K562 (cell line): ENCODE results near the gene P2RY8. TPM values are rescaled to one million over a fixed set of nuclear protein-coding genes. Genes with fewer than 3 reads are reported as not detected.
A peak's percentile ranks its signal among the peaks of the same experiment; 100 is the strongest.
"Not testable (repeated sequence)": the region's sequence is repeated elsewhere in the genome, so short reads cannot be mapped to it uniquely, and the experiment has no call there.

Experiments
- ATAC-seq: fragments of 200-7000 bp; cut with Tn5 transposase; 3 replicates; pipeline ENCODE4 v1.9.1; 2020; ENCODE audit warnings: moderate library complexity
- BruUV-seq: library from RNA; stranded (reverse); fragments of 400-500 nt; replicated peaks from 2 replicates; lab custom pipeline; 2021; lab: Mats Ljungman, UMichigan
- CTCF ChIA-PET: fragments of 300-600 bp; formaldehyde crosslinking; extraction: SDS; loops from one replicate; lab custom pipeline; 2021; ENCODE audit warnings: low intra/inter-chr PET ratio; lab: Yijun Ruan, JAX
- POLR2A ChIA-PET: fragments of 300-600, 350-650 bp; sonication (Branson Sonifier 250); formaldehyde crosslinking; extraction: SDS; loops from one replicate; lab custom pipeline; 2021; ENCODE audit warnings: antibody characterized with exemption, inconsistent platforms; lab: Yijun Ruan, JAX
- DNase-seq, 4 experiments: peaks; one replicate each; pipeline versions ENCODE4 v3.0.0 to v3.0.0-alpha.2; 2011 to 2018; ENCODE audit warnings: low spot score in 3 of 4, mixed read lengths in 3 of 4; ENCODE audit errors: extremely low read depth in 1 of 4
- FAIRE-seq: peaks from 2 replicates; lab custom pipeline; 2011; peaks lifted over from hg19 to GRCh38; lab: Jason Lieb, UNC
- H2AFZ ChIP-seq: 2 replicates; pipeline ENCODE4 v1.6.0; 2011; ENCODE audit warnings: low read depth, low read length, control low read depth, inconsistent platforms
- H3K27ac ChIP-seq: fragments of 200-600 bp; 3 replicates; pipeline ENCODE4 v1.8.0; 2011; ENCODE audit warnings: low read depth, mild to moderate bottlenecking, control low read depth, inconsistent platforms, low read length, moderate library complexity, mixed read lengths; ENCODE audit errors: extremely low read depth
- H3K27me3 ChIP-seq, 2 experiments: fragments of 300-600 bp in 1 of 2; 2 replicates in 1 of 2; 3 replicates in 1 of 2; pipeline versions ENCODE4 v1.6.0 to v1.8.0; 2011; ENCODE audit warnings: inconsistent platforms in 2 of 2, low read length in 2 of 2, mild to moderate bottlenecking in 1 of 2, mixed read lengths in 1 of 2, moderate library complexity in 1 of 2; ENCODE audit not compliant: control insufficient read depth in 2 of 2, insufficient read depth in 2 of 2
- H3K36me3 ChIP-seq: fragments of 300-600 bp; 3 replicates; pipeline ENCODE4 v1.8.0; 2011; ENCODE audit warnings: mild to moderate bottlenecking, low read length, inconsistent platforms; ENCODE audit not compliant: control insufficient read depth, insufficient read depth
- H3K4me1 ChIP-seq, 2 experiments: fragments of 200-600 bp in 1 of 2; replicated peaks in 1 of 2; 2 replicates in 1 of 2; 3 replicates in 1 of 2; pipeline versions ENCODE4 v1.5.1 to v1.8.0; 2011; ENCODE audit warnings: inconsistent platforms in 2 of 2, low read length in 2 of 2, mild to moderate bottlenecking in 1 of 2, mixed read lengths in 1 of 2, moderate library complexity in 1 of 2; ENCODE audit not compliant: control insufficient read depth in 2 of 2, insufficient read depth in 2 of 2
- H3K4me2 ChIP-seq: 2 replicates; pipeline ENCODE4 v1.6.1; 2011; ENCODE audit warnings: low read length, control low read depth, inconsistent platforms, mixed read lengths; ENCODE audit not compliant: insufficient read depth
- H3K4me3 ChIP-seq: fragments of 200-600 bp; sonication (generic), shearing (Covaris generic); 2 replicates; pipeline ENCODE4 v1.5.1; 2016; ENCODE audit warnings: control low read depth, inconsistent platforms
- H3K79me2 ChIP-seq: fragments of 200-600 bp; 3 replicates; pipeline ENCODE4 v1.8.0; 2011; ENCODE audit warnings: low read length, inconsistent platforms; ENCODE audit not compliant: control insufficient read depth, insufficient read depth
- H3K9ac ChIP-seq, 2 experiments: 2 replicates each; pipeline versions ENCODE4 v1.6.0 to v1.6.1; 2011; ENCODE audit warnings: low read depth in 2 of 2, low read length in 2 of 2, control low read depth in 1 of 2, inconsistent platforms in 1 of 2, mild to moderate bottlenecking in 1 of 2, mixed read lengths in 1 of 2; ENCODE audit not compliant: insufficient read depth in 1 of 2
- H3K9me1 ChIP-seq: one replicate; pipeline ENCODE4 v1.6.0; 2011; ENCODE audit warnings: inconsistent platforms, mild to moderate bottlenecking, low read length, moderate library complexity; ENCODE audit not compliant: control insufficient read depth, insufficient read depth
- H3K9me3 ChIP-seq: replicated peaks from 2 replicates; pipeline ENCODE4 v1.5.1; 2011; ENCODE audit warnings: low read depth, low read length, inconsistent platforms; ENCODE audit not compliant: control insufficient read depth, insufficient read depth
- H4K20me1 ChIP-seq: replicated peaks from 2 replicates; pipeline ENCODE4 v1.6.1; 2011; ENCODE audit warnings: low read length, inconsistent platforms, mixed read lengths; ENCODE audit not compliant: control insufficient read depth, insufficient read depth
- ZNF24 ChIP-seq: fragments of 450-650 bp; IDR thresholded peaks from 2 replicates; pipeline ENCODE4 v1.6.1; 2016
- ZNF518B ChIP-seq: fragments of 250-450 bp; sonication (Bioruptor Pico); IDR thresholded peaks from 2 replicates; pipeline ENCODE4 v1.5.0; 2021; ENCODE audit warnings: mild to moderate bottlenecking, moderate library complexity
- WGBS: fragments of 100-300 bp; shearing (Covaris generic); methylation state at CpG from one replicate; pipeline ENCODE4 v1.1.6; 2016; ENCODE audit warnings: low coverage, mixed read lengths; ENCODE audit not compliant: insufficient coverage; ENCODE audit errors: missing lambda C conversion rate; 5-methylcytosine and 5-hydroxymethylcytosine counted together
- in situ Hi-C: fragments of 300-500 bp; cut with MboI; formaldehyde crosslinking; loops from 4 replicates; pipeline ENCODE4 v1.15.0; 2018; ENCODE audit warnings: inconsistent platforms, mixed read lengths
- intact Hi-C: fragments of 100-400 bp; cut with micrococcal nuclease; formaldehyde crosslinking; loops from 2 replicates; pipeline ENCODE4 v1.14.2; 2022
- polyA plus RNA-seq, 8 experiments: library from polyadenylated mRNA; depleted of rRNA in 4 of 8; stranded (reverse) in 5 of 8; unstranded in 3 of 8; fragments of >200 nt; fragmentation: Nextera tagmentation in 2 of 8; fragmentation: Illumina TruSeq in 1 of 8; extraction: Ambion mirVana in 2 of 8; extraction: Trizol in 1 of 8; gene quantifications; 2 replicates each; pipeline versions ENCODE4 v1.2.1 to v1.2.3, GENCODE V29; 2011 to 2014; ENCODE audit warnings: inconsistent platforms in 1 of 8, missing spikeins in 1 of 8
- total RNA-seq, 7 experiments: library from RNA; depleted of rRNA in 6 of 7; stranded (reverse); fragments of >200 nt in 6 of 7; fragmentation: Illumina TruSeq in 2 of 7; extraction: Trizol in 2 of 7; gene quantifications; 2 replicates each; pipeline versions ENCODE4 v1.2.1 to v1.2.3, GENCODE V29; 2011 to 2021; ENCODE audit warnings: low replicate concordance in 1 of 7

The P2RY8 gene
- total and polyA plus RNA-seq, 9 of the 15 experiments (the other 6 are each of a cell fraction or from before 2014, with no cell fraction given): 0.04 to 0.69 (median 0.08) TPM; not detected in 3

- H3K9me3 ChIP-seq, H3K27me3 ChIP-seq, POLR2A ChIA-PET, H3K9ac ChIP-seq, H3K79me2 ChIP-seq, H2AFZ ChIP-seq, H3K36me3 ChIP-seq, H3K4me2 ChIP-seq, H3K9me1 ChIP-seq, in situ Hi-C loops, intact Hi-C loops, DNase-seq, H4K20me1 ChIP-seq, ATAC-seq, BruUV-seq, H3K4me3 ChIP-seq, FAIRE-seq, CTCF ChIA-PET, H3K27ac ChIP-seq: not testable (repeated sequence)
- 35% methylated on average over 4 of the region's 5 CpGs for WGBS
- TF ChIP-seq ZNF24: peak; percentile 72
- H3K4me1 ChIP-seq: peaks cover 0 to 10% of the 10 kb centered on the region in 2 experiments; a peak in 4 of 5 replicates
Observed at GRCh38 chrX:1489354-1489753, 47.6 kb downstream of the P2RY8 start.

- H2AFZ ChIP-seq: no peak overlapping the region
- in situ Hi-C loops (no loop called here), intact Hi-C loops (no loop called here)
- no peaks in the 10 kb centered on the region for H3K9me1 ChIP-seq
- H3K4me1 ChIP-seq: peaks cover 0 to 5% of the 10 kb centered on the region in 2 experiments; a peak in 3 of 5 replicates
- H3K27ac ChIP-seq: no peak overlapping the region
- ATAC-seq (no peak), DNase-seq (no peak), FAIRE-seq (no peak)
- ChIA-PET POLR2A (no interaction called here), CTCF (no interaction called here)
- no peaks in the 10 kb centered on the region for H4K20me1 ChIP-seq
- no TSS peak for BruUV-seq
- no peak for TF ChIP-seq ZNF518B (CRISPR knock-in tag)
- peak; percentile 62 for TF ChIP-seq ZNF24
- H3K79me2 ChIP-seq: no peaks in the 10 kb centered on the region
- H3K4me3 ChIP-seq: no peak overlapping the region
- no peak overlapping the region for H3K9ac ChIP-seq
- no CpG with 5 or more reads among the region's 1 CpG for WGBS
- no peaks in the 10 kb centered on the region for H3K36me3 ChIP-seq
- no peaks in the 10 kb centered on the region for H3K27me3 ChIP-seq
- 0 out of 2 replicates have a peak, but pooled peaks cover 2% of the 10 kb centered on the region for H3K9me3 ChIP-seq
- H3K4me2 ChIP-seq: no peak overlapping the region
Observed at GRCh38 chrX:1488745-1489144, 48.2 kb downstream of the P2RY8 start.
